Chondrocyte (in vitro differentiated cells): ENCODE results near the gene FOXP1. TPM values are rescaled to one million over a fixed set of nuclear protein-coding genes. Genes with fewer than 3 reads are reported as not detected.

ENCODE experiments used
- DNase-seq: peaks from one replicate; pipeline ENCODE4 v3.0.0; 2021; ENCODE audit warnings: mixed read lengths, low spot score
- H3K27ac Mint-ChIP-seq: one replicate; pipeline ENCODE4 v1.8.0; 2021; ENCODE audit warnings: mild to moderate bottlenecking, moderate library complexity, mixed read lengths; ENCODE audit not compliant: unreplicated experiment
- H3K27me3 Mint-ChIP-seq: 2 replicates; pipeline ENCODE4 v1.8.0; 2021; ENCODE audit warnings: low read depth, mixed read lengths
- H3K36me3 Mint-ChIP-seq: 2 replicates; pipeline ENCODE4 v1.8.0; 2021; ENCODE audit warnings: low read depth, mixed read lengths
- H3K4me1 Mint-ChIP-seq: 2 replicates; pipeline ENCODE4 v1.8.0; 2021; ENCODE audit warnings: low read depth, mild to moderate bottlenecking, mixed read lengths
- H3K4me3 Mint-ChIP-seq: one replicate; pipeline ENCODE4 v1.8.0; 2021; ENCODE audit warnings: mild to moderate bottlenecking, moderate library complexity, mixed read lengths; ENCODE audit not compliant: unreplicated experiment
- H3K9me3 Mint-ChIP-seq: 2 replicates; pipeline ENCODE4 v1.8.0; 2021; ENCODE audit warnings: low read depth, mixed read lengths
- CTCF ChIP-seq: fragments of 200-600 bp; sonication (generic); IDR thresholded peaks from 2 replicates; pipeline ENCODE4 v1.5.0; 2021; ENCODE audit warnings: antibody characterized with exemption, mild to moderate bottlenecking, moderate library complexity
- total RNA-seq: library from RNA; stranded (reverse); gene quantifications from 3 replicates; pipeline ENCODE4 v1.2.1, GENCODE V29; 2021

The FOXP1 gene
- total RNA-seq, 1 donor from 2014 or later: 206 TPM

DNA sequence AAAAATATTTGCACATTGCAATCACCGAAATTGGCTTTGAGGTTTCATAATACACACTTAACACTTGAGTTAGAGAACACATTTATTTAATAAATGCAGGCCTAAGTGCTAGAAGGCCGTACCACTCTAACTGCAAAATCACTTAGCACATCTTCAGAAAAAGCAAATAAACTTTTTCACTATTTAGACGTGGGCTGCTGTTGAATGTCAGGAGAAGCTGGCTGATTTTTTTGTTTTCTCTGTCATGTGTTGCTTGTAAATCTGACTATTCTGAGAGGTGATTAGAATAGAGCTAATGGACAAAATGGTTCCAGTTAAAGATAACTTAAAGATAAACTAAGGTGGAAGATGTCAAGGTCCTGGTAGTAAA lies 265.1 kb downstream of the FOXP1 start:
- Mint-ChIP-seq H3K36me3 (no peaks in the 10 kb centered on the region), H3K27me3 (no peaks in the 10 kb centered on the region), H3K4me1 (peaks cover 50% of the 10 kb centered on the region), H3K9me3 (no peaks in the 10 kb centered on the region), H3K4me3 (no peak overlapping the region), H3K27ac (no peak overlapping the region)
- DNase-seq: no peak
- no peak for TF ChIP-seq CTCF

- no peak for DNase-seq
- no peak for TF ChIP-seq CTCF
- H3K36me3 Mint-ChIP-seq: no peaks in the 10 kb centered on the region
- no peaks in the 10 kb centered on the region for H3K9me3 Mint-ChIP-seq
- H3K27me3 Mint-ChIP-seq: no peaks in the 10 kb centered on the region
- peak overlapping the region; percentile 17 for H3K4me3 Mint-ChIP-seq
- H3K27ac Mint-ChIP-seq: peak overlapping the region; percentile 86
- peaks cover 46% of the 10 kb centered on the region for H3K4me1 Mint-ChIP-seq
These were observed 265.6 kb downstream of the FOXP1 start for GRCh38 chr3:71317749-71318457.

- no peak for DNase-seq
- Mint-ChIP-seq H3K4me3 (no peak overlapping the region), H3K4me1 (peaks cover 49% of the 10 kb centered on the region), H3K27me3 (no peaks in the 10 kb centered on the region), H3K27ac (peak overlapping the region; percentile 86), H3K9me3 (no peaks in the 10 kb centered on the region), H3K36me3 (no peaks in the 10 kb centered on the region)
- no peak for TF ChIP-seq CTCF
These were observed 266.4 kb downstream of the FOXP1 start for GRCh38 chr3:71317140-71317539.

- H3K4me3 Mint-ChIP-seq: no peak overlapping the region
- H3K27me3 Mint-ChIP-seq: no peaks in the 10 kb centered on the region
- H3K9me3 Mint-ChIP-seq: no peaks in the 10 kb centered on the region
- H3K27ac Mint-ChIP-seq: peak overlapping the region; percentile 86
- no peak for DNase-seq
- H3K4me1 Mint-ChIP-seq: peaks cover 58% of the 10 kb centered on the region
- H3K36me3 Mint-ChIP-seq: no peaks in the 10 kb centered on the region
- TF ChIP-seq CTCF: no peak
These were observed 267.3 kb downstream of the FOXP1 start for GRCh38 chr3:71316066-71316777.

DNA sequence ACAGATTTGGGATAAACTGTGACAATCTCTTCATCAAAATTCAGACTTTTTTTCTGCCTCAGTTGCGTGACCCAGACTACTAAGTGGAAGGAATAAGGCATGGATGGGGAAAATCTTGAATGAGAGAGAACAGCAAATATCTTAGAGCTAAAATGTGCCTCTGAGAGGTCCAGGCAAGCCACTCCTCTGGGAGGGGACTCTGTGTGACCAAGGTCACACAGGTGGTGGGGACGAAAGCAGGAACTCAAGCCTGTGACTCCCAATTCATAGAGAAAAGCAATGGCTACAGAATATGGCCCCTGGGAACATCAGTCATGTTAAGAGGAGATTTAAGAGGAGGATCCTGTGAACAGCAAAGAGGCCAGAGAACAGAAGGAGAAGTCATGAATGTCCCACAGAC lies 268.1 kb downstream of the FOXP1 start:
- Mint-ChIP-seq H3K4me3 (no peak overlapping the region), H3K27ac (peak overlapping the region; percentile 57), H3K4me1 (peaks cover 66% of the 10 kb centered on the region), H3K27me3 (no peaks in the 10 kb centered on the region), H3K9me3 (no peaks in the 10 kb centered on the region), H3K36me3 (no peaks in the 10 kb centered on the region)
- DNase-seq: no peak
- TF ChIP-seq CTCF: no peak
